Amniotic stem cell (primary cell): ENCODE results near the gene LIMS1.
"Not testable (repeated sequence)": the region's sequence is repeated elsewhere in the genome, so short reads cannot be mapped to it uniquely, and the experiment has no call there.

Experiments used
- DNase-seq: peaks from one replicate; lab custom pipeline; 2025; lab: John Stamatoyannopoulos, UW

Gene LIMS1

GRCh38 chr2:108664089-108664488 is 129.8 kb downstream of the LIMS1 start:
- not testable (repeated sequence) for DNase-seq

- not testable (repeated sequence) for DNase-seq
These were observed 130.7 kb downstream of the LIMS1 start for GRCh38 chr2:108664979-108665378.

GRCh38 chr2:108665975-108666374 is 131.7 kb downstream of the LIMS1 start:
- not testable (repeated sequence) for DNase-seq

- not testable (repeated sequence) for DNase-seq
These were observed 132.9 kb downstream of the LIMS1 start for GRCh38 chr2:108667140-108667539.

GRCh38 chr2:108670282-108670681 is 136.0 kb downstream of the LIMS1 start:
- DNase-seq, result not testable (repeated sequence)

GRCh38 chr2:108672200-108672805 is 138.0 kb downstream of the LIMS1 start:
- not testable (repeated sequence) for DNase-seq

- not testable (repeated sequence) for DNase-seq
These were observed 142.3 kb downstream of the LIMS1 start for GRCh38 chr2:108676522-108676921.

GRCh38 chr2:108677239-108677744 is 143.0 kb downstream of the LIMS1 start:
- not testable (repeated sequence) for DNase-seq

GRCh38 chr2:108678198-108678651 is 144.0 kb downstream of the LIMS1 start:
- DNase-seq, result not testable (repeated sequence)

GRCh38 chr2:108680805-108681204 is 146.5 kb downstream of the LIMS1 start:
- not testable (repeated sequence) for DNase-seq

- DNase-seq, result not testable (repeated sequence)
These were observed 154.8 kb downstream of the LIMS1 start for GRCh38 chr2:108688818-108689756.

- not testable (repeated sequence) for DNase-seq
These were observed 155.7 kb downstream of the LIMS1 start for GRCh38 chr2:108690001-108690400.

GRCh38 chr2:108691447-108691846 is 157.2 kb downstream of the LIMS1 start:
- no peak for DNase-seq

- DNase-seq, result no peak
These were observed 166.9 kb downstream of the LIMS1 start for GRCh38 chr2:108701208-108701607.

- DNase-seq, result no peak
These were observed 167.5 kb downstream of the LIMS1 start for GRCh38 chr2:108701806-108702205.

GRCh38 chr2:108704871-108705270 is 170.6 kb downstream of the LIMS1 start:
- DNase-seq, result no peak

GRCh38 chr2:108707300-108707699 is 173.0 kb downstream of the LIMS1 start:
- no peak for DNase-seq

GRCh38 chr2:108716971-108717370 is 182.7 kb downstream of the LIMS1 start:
- DNase-seq, result not testable (repeated sequence)

- DNase-seq, result peak; percentile 94
These were observed 185.1 kb downstream of the LIMS1 start, which contains the start of gene RANBP2 for GRCh38 chr2:108719149-108720044. Gene RANBP2, plus strand, starts transcription at chr2:108719482. Its CDS starts 125 bp downstream, at chr2:108719607.

GRCh38 chr2:108726048-108726447 is 191.8 kb downstream of the LIMS1 start:
- DNase-seq, result not testable (repeated sequence)

- DNase-seq, result not testable (repeated sequence)
These were observed 200.4 kb downstream of the LIMS1 start for GRCh38 chr2:108734656-108735055.
